GM15510 (cell line): ENCODE data around the gene AMACR.
A peak's percentile ranks its signal among the peaks of the same experiment; 100 is the strongest.

Source experiments
- POLR2A ChIP-seq: IDR thresholded peaks from 3 replicates; pipeline ENCODE4 v1.6.1; 2011; ENCODE audit warnings: borderline replicate concordance; ENCODE audit not compliant: insufficient read length; ENCODE audit errors: extremely low read depth

Gene AMACR

GRCh38 chr5:34007621-34008600, at the start of gene AMACR:
TSS of gene AMACR (minus strand) at chr5:34008050. CDS start at chr5:34008019, 31 bp downstream.
- peak; percentile 98 for TF ChIP-seq POLR2A

GRCh38 chr5:34057569-34057968, 49.7 kb upstream of the AMACR start:
- no peak for TF ChIP-seq POLR2A

- TF ChIP-seq POLR2A = no peak
Observed at GRCh38 chr5:34057118-34057517, 49.3 kb upstream of the AMACR start.

DNA sequence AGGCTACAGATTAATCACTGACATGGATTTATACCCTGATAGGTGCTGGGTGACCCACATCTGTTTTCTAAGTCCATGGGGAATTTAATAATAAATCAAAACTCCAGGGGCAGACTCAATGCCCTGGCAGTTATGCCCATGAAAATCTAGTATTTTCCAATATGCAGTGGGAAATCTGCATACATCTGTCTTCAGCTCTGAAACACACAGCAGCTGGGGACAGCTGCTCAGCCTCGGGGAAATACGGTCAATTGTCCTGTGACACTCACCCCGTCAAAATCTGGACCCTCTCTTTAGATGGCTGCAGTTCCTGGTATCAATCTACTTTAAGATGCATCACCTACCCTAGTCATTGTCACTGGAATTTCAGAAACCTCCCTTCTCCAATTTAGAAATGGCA, 47.8 kb upstream of the AMACR start:
- no peak for TF ChIP-seq POLR2A

GRCh38 chr5:34054400-34054729, 46.5 kb upstream of the AMACR start:
- TF ChIP-seq POLR2A = no peak

GRCh38 chr5:34053571-34054399, 45.9 kb upstream of the AMACR start:
- no peak for TF ChIP-seq POLR2A

DNA sequence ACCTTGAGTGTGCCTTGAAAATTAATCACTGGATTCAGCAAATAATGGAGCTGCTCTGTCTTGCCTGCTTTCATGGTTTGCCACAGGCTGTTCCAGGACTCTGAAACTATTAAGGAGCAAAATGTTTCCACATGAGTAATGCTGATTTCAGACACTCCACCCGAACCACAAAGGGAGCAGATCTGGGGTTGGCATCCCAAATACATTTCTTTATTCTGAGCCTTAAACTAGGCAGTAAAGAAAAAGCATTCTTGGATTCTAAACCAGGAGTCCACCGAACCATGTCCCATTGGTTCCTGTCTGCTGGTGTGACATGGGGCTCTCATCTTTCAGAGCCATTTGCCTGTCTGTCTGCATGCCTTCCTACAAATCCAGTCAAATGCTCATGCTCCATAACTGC, 45.3 kb upstream of the AMACR start:
- TF ChIP-seq POLR2A = no peak

DNA sequence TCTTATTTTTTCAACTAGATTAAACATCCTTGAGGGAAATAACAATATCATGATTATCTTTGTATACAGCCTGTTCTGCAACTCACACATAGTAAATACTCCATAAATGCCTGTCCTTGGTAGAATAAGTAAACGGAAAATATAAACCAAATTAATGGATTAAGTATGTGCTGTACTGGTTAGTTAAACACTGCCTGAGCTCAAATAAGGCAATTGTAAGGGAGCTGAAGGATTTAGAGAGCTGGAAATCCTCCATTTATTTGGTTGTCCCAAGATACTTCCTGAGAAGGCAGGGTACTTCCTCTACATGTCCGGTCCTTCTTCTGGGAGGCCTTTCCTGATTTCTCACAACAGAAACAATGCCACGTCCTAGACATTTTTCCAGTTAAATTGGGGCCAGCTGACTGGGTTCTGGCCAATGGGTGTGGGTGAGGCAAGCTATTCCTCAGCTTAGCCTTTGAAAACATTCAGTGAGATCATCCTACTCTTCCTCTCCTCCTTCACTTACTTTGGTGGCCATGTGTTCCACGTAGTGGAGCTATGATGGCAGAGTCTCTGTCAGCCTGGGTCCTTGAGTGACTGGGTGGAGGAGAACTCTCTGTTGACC, 43.6 kb upstream of the AMACR start:
- no peak for TF ChIP-seq POLR2A

GRCh38 chr5:34047774-34048572, 40.1 kb upstream of the AMACR start:
- no peak for TF ChIP-seq POLR2A

- TF ChIP-seq POLR2A = no peak
Observed at GRCh38 chr5:34047143-34047542, 39.3 kb upstream of the AMACR start.

- TF ChIP-seq POLR2A = no peak
Observed at GRCh38 chr5:34045996-34046395, 38.1 kb upstream of the AMACR start.

GRCh38 chr5:34045023-34045422, 37.2 kb upstream of the AMACR start:
- TF ChIP-seq POLR2A = no peak

- TF ChIP-seq POLR2A = no peak
Observed at GRCh38 chr5:34043099-34043876, 35.4 kb upstream of the AMACR start, which contains the start of gene C1QTNF3. TSS of gene C1QTNF3 (minus strand) at chr5:34043213. CDS start at chr5:34043125, 88 bp downstream.
